Activated CD4-positive, alpha-beta T cell treated with anti-CD3 and anti-CD28 coated beads, Interleukin-2, Interleukin-6, amounts not matched to agents 100 ng/mL and 50 ng/mL, durations not matched to agents 16 hours and 8 hours (primary cell): ENCODE data around the gene INO80B.

Source experiments
- DNase-seq: peaks from one replicate; pipeline ENCODE4 v3.0.0-alpha.2; 2020

INO80B gene

DNA sequence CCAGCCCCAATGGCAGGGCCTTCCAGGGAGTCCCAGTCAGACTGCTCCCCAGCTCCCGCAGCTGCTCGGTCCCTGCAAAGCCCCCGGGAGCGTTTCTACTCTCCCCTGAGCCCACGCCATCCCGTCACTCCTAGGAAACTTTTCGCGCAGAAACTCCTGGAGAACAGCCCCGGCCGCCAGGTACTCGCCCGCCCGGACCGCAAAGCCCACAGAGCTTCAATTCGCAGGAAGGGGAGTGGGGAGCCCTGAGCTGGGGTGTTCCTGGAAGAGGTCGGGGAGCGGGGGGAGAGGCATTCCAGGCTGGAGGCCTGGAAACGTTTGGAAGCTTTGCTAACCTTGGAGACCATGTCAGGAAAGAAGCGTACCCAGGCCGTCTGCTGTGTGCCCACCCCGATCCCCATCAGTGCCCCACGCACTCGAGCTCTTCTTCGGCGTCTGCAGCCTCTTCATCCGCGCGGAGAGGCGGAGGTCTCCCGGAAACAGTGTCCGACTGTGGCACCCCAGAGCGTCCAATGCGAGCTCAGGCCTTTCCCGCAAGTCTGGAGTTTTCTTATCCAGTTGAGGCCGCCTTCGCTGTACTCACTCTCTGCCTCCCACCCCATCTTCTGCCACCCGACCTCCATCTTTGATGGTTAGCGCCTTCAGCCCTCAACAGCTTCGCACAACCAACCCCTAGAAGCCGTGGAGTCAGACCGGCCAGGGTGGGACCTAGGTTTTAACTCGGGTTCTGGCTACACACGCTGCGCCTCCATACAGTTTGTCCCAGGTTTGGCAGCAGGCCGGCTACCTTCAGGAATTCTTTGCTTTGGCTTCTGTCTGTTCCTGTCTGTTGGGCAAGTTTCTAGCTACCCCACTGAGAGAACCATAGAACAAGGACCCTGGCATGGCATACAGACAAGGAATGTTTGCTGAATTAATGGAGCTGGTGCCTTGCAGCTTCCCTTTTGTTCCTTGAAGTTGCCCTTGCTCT is 48.9 kb downstream of the INO80B start:
- no peak for DNase-seq

DNA sequence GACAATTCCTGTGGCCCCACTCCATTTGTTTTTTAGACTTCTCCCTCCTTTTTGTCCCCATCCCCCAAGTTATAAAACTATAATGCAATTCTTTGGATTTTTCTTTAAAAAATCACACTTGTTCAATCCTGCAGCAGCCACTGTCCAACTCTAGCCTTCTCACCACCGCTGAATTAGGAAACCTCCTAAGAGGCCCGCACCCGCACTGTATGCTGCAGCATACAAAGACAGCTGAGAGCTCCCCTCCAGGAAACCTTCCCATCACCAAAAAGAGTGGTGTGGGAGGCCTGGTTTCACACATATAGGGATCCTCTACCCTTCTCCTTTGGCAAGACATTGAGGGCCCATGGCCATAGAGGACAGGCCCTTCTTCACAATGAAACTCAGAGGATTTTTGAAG is 49.7 kb downstream of the INO80B start:
- no peak for DNase-seq

DNA sequence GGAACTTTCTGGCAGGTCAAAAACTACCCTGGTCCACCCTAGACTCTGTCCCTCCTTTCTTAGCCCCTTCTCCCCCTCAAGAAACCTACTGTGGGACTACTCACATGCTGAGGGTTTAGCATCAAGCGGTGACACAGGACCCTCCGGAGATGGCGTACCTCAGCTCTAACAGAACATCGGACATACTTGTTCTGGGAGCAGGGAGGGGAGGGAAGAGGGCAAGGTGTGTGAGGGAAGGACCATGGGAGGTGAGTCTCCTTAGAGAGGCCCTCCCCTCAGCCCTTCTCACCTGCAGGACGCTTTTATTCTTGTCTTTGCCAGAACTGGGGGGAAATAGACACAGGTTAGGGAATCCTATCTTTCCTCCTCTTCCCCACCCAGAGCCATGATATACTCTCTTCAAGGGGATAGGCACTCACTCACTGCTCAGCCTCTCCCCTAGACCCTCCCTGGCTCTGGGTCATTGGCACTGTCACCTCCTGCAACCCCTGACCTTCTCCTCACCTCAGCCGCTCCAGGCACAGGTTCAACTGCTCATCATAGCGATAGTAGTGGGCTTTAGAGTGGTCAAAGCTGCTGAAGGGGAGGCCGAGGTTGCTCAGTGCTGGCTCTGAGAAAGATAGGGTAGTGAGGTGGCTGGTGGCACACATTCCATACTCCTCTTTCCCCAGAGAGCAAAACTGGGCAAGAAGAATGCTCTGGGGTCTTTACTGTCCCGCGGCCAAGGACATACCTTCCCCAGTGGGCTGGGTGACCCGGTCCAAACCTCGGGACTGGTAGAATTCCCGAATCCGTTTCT is 50.8 kb downstream of the INO80B start:
- DNase-seq: no peak

DNA sequence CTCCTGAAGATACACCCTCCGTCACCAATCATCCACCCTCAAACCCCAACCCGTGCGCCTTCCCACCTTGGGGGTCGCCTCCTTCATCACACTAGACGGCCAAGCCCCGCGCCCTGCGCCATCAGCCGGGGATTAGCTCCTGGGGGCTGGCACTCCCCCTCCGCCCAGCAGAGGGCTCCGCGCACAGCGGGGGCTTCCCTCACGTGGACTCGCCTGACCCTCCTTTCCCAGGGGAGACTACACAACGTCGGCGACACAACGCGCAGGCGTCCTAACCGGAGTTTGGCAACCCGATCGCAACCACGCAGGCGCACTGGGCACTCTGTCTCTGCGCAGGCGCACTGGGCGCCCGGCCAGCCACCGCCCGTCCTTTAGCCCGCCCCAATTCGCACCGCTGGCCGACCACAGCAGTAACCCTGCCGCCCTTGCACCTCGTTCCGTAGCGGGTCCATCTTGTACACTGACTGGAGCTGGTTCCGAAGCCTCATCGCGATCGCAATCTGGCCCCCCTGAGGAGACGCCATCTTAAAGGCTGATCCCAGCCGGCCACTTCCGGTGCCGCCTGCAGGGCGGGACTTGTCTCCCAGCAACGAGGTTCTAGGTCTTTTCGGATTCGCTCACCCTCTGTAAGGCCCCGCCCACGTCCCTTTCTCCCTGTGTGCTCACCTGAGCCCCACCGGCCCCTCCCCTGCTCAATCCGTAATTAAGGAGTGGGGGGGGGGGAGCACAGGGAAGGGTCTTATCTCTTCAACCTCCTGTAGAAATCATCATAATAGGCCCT is 52.4 kb downstream of the INO80B start, which contains the start of gene PCGF1:
TSS of gene PCGF1 (minus strand) at position 551 of the 781 bp plus-strand sequence. CDS start at position 524, 27 bp downstream.
- DNase-seq: peak; percentile 98
